Measurements from ENCODE around the gene SERTAD4. TPM values are rescaled to one million over a fixed set of nuclear protein-coding genes. Genes with fewer than 3 reads are reported as not detected.

The SERTAD4 gene
- total RNA-seq (2013; cell fraction: nucleolus; rRNA removed), result not detected in 2 replicates
- total RNA-seq (2014; rRNA removed), result not detected in 2 replicates
- not detected in 2 replicates for total RNA-seq (2014; rRNA removed; fragmentation: Illumina TruSeq; extraction: Trizol)
- total RNA-seq (2021), result not detected in 2 replicates
- polyA plus RNA-seq (2011; ENCODE audit: low read depth), result not detected
- polyA plus RNA-seq (2011; rRNA removed), result not detected in 2 replicates
- not detected in 2 replicates for polyA plus RNA-seq (2011; cell fraction: cytosol; rRNA removed)
- polyA plus RNA-seq (2011; cell fraction: nucleus; rRNA removed), result not detected in 2 replicates
- polyA plus RNA-seq (2012), result not detected in 2 replicates
- polyA plus RNA-seq (2014; fragmentation: Illumina TruSeq; extraction: Trizol), result not detected in 2 replicates
- not detected for polyA plus RNA-seq (2014; fragmentation: Nextera tagmentation; extraction: Ambion mirVana)
- not detected in 2 replicates for polyA plus RNA-seq (2014; rRNA removed)
- polyA plus RNA-seq (2016; fragmentation: Nextera tagmentation; extraction: Ambion mirVana), result not detected
- not detected in 2 replicates for polyA minus RNA-seq (2011; rRNA and poly(A)+ RNA removed)
- polyA minus RNA-seq (2011; cell fraction: cytosol; rRNA and poly(A)+ RNA removed), result not detected in 2 replicates
- not detected in 2 replicates for polyA minus RNA-seq (2011; cell fraction: nucleus; rRNA and poly(A)+ RNA removed)
- Bru-seq, nascent RNA, result percentile 6 among the genes with signal in this experiment
- BruChase-seq, experiment 1, labeled RNA remaining after a 6-hour chase, result percentile 16 among the genes with signal in this experiment
- percentile 23 among the genes with signal in this experiment for BruChase-seq, experiment 2, labeled RNA remaining after a 2-hour chase
- long read RNA-seq, experiment 1, result 0 reads
- long read RNA-seq, experiment 2, partial matches to known transcripts, result 0 of 1 reads
- long read RNA-seq, experiment 2, other reads (novel, unspliced or antisense), result 1 of 1 reads

DNA sequence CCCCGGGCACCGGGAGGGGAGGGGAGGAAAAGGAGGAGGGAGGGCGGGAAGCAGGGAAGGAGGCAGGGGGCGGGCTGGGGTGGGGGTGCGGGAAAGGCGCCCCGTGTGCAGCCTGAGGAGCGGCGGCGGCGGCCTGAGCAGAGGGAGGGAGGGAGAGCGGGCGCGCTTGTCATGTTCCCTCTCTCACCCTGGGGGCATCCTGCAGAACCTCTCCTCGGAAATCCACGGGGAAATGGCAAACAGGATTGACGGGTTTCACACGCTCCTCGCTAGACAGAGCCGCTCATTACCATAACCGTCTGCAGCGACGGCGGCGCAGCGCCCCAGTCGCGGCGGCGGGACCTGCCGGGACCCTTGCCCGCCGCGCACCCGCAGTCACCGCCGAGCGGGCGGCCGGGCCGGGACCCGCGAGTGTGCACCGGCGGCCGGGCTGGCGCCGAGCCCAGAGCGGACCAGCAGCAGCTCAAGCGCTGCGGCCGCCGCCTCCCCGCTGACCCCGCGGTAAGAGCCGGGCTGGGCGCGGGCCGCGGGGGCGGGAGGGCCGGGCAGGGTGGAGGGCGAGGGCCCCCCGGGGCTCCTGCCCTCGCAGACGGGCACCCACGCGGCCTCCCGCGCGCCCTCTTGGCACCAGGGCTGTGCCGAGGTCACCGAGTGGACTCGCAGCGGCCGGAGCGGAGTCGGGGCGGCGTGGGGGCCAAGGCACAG lies at the start of gene SERTAD4:
Gene SERTAD4 (plus strand): TSS at position 286 of the 705 bp plus-strand sequence. CDS start 5,165 bp downstream, outside the sequence.
- Histone ChIP-seq H3K36me3 (ENCODE audit: control insufficient read depth in 2 of 2, insufficient read depth in 2 of 2, low read length in 1 of 2) (no peaks in the 10 kb centered on the region), H3K4me2 (ENCODE audit: control insufficient read depth, insufficient read depth) (no peak within 1 kb of the TSS), H3K4me1 (ENCODE audit: control insufficient read depth, insufficient read depth, low read length) (no peaks in the 10 kb centered on the region), H3K27me3 (replicated peaks in 1 of 2; ENCODE audit: control insufficient read depth in 2 of 2, insufficient read depth in 2 of 2, low read length in 1 of 2) (peaks cover 8 to 9% of the 10 kb centered on the region in 2 experiments), H3K9me3 (replicated peaks; ENCODE audit: control insufficient read depth, insufficient read depth, low read length) (no peaks in the 10 kb centered on the region), H3K9ac (ENCODE audit: control insufficient read depth, insufficient read depth, low read length) (no peak within 1 kb of the TSS), H2AFZ (ENCODE audit: control insufficient read depth, low read depth, low read length) (no peak within 1 kb of the TSS), H3K4me3 (no peak within 1 kb of the TSS), H4K20me1 (ENCODE audit: control insufficient read depth, insufficient read depth) (no peaks in the 10 kb centered on the region), H3K27ac (ENCODE audit: control insufficient read depth, insufficient read depth) (no peak within 1 kb of the TSS), H3K79me2 (ENCODE audit: control insufficient read depth, insufficient read depth, low read length) (no peaks in the 10 kb centered on the region)
- CTCF ChIA-PET, result no interaction called here
- SMC1A ChIA-PET (ENCODE audit: uncharacterized antibody, unreplicated experiment), result no interaction called here
- TF ChIP-seq, protein P1, sequence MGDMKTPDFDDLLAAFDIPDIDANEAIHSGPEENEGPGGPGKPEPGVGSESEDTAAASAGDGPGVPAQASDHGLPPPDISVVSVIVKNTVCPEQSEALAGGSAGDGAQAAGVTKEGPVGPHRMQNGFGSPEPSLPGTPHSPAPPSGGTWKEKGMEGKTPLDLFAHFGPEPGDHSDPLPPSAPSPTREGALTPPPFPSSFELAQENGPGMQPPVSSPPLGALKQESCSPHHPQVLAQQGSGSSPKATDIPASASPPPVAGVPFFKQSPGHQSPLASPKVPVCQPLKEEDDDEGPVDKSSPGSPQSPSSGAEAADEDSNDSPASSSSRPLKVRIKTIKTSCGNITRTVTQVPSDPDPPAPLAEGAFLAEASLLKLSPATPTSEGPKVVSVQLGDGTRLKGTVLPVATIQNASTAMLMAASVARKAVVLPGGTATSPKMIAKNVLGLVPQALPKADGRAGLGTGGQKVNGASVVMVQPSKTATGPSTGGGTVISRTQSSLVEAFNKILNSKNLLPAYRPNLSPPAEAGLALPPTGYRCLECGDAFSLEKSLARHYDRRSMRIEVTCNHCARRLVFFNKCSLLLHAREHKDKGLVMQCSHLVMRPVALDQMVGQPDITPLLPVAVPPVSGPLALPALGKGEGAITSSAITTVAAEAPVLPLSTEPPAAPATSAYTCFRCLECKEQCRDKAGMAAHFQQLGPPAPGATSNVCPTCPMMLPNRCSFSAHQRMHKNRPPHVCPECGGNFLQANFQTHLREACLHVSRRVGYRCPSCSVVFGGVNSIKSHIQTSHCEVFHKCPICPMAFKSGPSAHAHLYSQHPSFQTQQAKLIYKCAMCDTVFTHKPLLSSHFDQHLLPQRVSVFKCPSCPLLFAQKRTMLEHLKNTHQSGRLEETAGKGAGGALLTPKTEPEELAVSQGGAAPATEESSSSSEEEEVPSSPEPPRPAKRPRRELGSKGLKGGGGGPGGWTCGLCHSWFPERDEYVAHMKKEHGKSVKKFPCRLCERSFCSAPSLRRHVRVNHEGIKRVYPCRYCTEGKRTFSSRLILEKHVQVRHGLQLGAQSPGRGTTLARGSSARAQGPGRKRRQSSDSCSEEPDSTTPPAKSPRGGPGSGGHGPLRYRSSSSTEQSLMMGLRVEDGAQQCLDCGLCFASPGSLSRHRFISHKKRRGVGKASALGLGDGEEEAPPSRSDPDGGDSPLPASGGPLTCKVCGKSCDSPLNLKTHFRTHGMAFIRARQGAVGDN (IDR thresholded peaks at IDR 0.05), result no peak
- TF ChIP-seq SUZ12 (IDR thresholded peaks at IDR 0.05; ENCODE audit: unreplicated experiment) (peak; percentile 60), SIX5 (IDR thresholded peaks at IDR 0.05; ENCODE audit: low read depth, low read length, severe bottlenecking) (no peak), SREBF1 (IDR thresholded peaks at IDR 0.05; ENCODE audit: low read length) (no peak)
- intact Hi-C loops (cut with micrococcal nuclease; ENCODE audit: unreplicated experiment), result no loop called here
- FAIRE-seq (no peak), DNase-seq (ENCODE audit: low read depth, low spot score) (no peak), ATAC-seq (no peak)
- BruUV-seq (replicated peaks), result no TSS peak
- POLR2A ChIA-PET, result no interaction called here
- in situ Hi-C loops (cut with MboI), result no loop called here
- RAD21 ChIA-PET (ENCODE audit: unreplicated experiment), result no interaction called here
- WGBS (ENCODE audit: insufficient coverage, insufficient replicate concordance, low lambda C conversion rate, missing lambda C conversion rate), result 2% methylated on average over 38 of the region's 81 CpGs
